Mesenchymal stem cell (in vitro differentiated cells and primary cell): ENCODE data around the gene TMEM14C.
"Not testable (repeated sequence)": the region's sequence is repeated elsewhere in the genome, so short reads cannot be mapped to it uniquely, and the experiment has no call there.

ENCODE experiments used
- DNase-seq: peaks from one replicate; pipeline ENCODE4 v3.0.0-alpha.2; 2013
- H2AFZ ChIP-seq: one replicate; pipeline ENCODE4 v1.6.1; 2013; ENCODE audit warnings: low read depth, mild to moderate bottlenecking, control low read depth, inconsistent platforms, low read length, moderate library complexity
- H2AK5ac ChIP-seq: 2 replicates; pipeline ENCODE4 v1.6.1; 2013; ENCODE audit warnings: low read length, moderate library complexity, mild to moderate bottlenecking, inconsistent platforms; ENCODE audit not compliant: severe bottlenecking
- H2BK120ac ChIP-seq: one replicate; pipeline ENCODE4 v1.6.1; 2013; ENCODE audit warnings: low read depth, mild to moderate bottlenecking, inconsistent platforms, low read length, moderate library complexity
- H2BK12ac ChIP-seq, 2 experiments: one replicate each; pipeline ENCODE4 v1.6.1; 2013; ENCODE audit warnings: inconsistent platforms in 2 of 2, low read length in 2 of 2, mild to moderate bottlenecking in 2 of 2, moderate library complexity in 2 of 2, control low read depth in 1 of 2
- H2BK15ac ChIP-seq: one replicate; pipeline ENCODE4 v1.6.1; 2013; ENCODE audit warnings: mild to moderate bottlenecking, low read depth, inconsistent platforms; ENCODE audit not compliant: poor library complexity, severe bottlenecking
- H2BK5ac ChIP-seq: 2 replicates; pipeline ENCODE4 v1.6.1; 2013; ENCODE audit warnings: low read depth, mild to moderate bottlenecking, low read length, control low read depth, inconsistent platforms; ENCODE audit not compliant: poor library complexity, severe bottlenecking
- H3K14ac ChIP-seq, 2 experiments: one replicate each; pipeline ENCODE4 v1.6.1; 2013; ENCODE audit warnings: inconsistent platforms in 2 of 2, low read length in 2 of 2, control low read depth in 1 of 2, mild to moderate bottlenecking in 1 of 2, moderate library complexity in 1 of 2
- H3K18ac ChIP-seq, 2 experiments: one replicate each; pipeline ENCODE4 v1.6.1; 2013; ENCODE audit warnings: inconsistent platforms in 2 of 2, low read length in 2 of 2, control low read depth in 1 of 2, low read depth in 1 of 2, mild to moderate bottlenecking in 1 of 2
- H3K23ac ChIP-seq, 2 experiments: one replicate each; pipeline ENCODE4 v1.6.1; 2013; ENCODE audit warnings: inconsistent platforms in 2 of 2, low read length in 2 of 2, mild to moderate bottlenecking in 2 of 2, moderate library complexity in 2 of 2, control low read depth in 1 of 2
- H3K27ac ChIP-seq: 2 replicates; pipeline ENCODE4 v1.5.1; 2013; ENCODE audit warnings: mild to moderate bottlenecking, moderate library complexity, low read length, control low read depth, inconsistent platforms; ENCODE audit not compliant: poor library complexity, severe bottlenecking
- H3K27me3 ChIP-seq, 2 experiments: 2 replicates each; pipeline versions ENCODE4 v1.6.1 to v1.7.0; 2013; ENCODE audit warnings: low read length in 2 of 2, mild to moderate bottlenecking in 2 of 2, moderate library complexity in 2 of 2, control low read depth in 1 of 2, inconsistent platforms in 1 of 2; ENCODE audit not compliant: control insufficient read depth in 1 of 2, insufficient read depth in 1 of 2
- H3K36me3 ChIP-seq, 2 experiments: 2 replicates each; pipeline versions ENCODE4 v1.6.1 to v1.7.0; 2013; ENCODE audit warnings: low read length in 2 of 2, control low read depth in 1 of 2, inconsistent platforms in 1 of 2, low read depth in 1 of 2, mild to moderate bottlenecking in 1 of 2; ENCODE audit not compliant: insufficient read depth in 2 of 2, control insufficient read depth in 1 of 2
- H3K4ac ChIP-seq, 2 experiments: one replicate each; pipeline ENCODE4 v1.6.1; 2013; ENCODE audit warnings: inconsistent platforms in 2 of 2, low read length in 2 of 2, mild to moderate bottlenecking in 2 of 2, moderate library complexity in 2 of 2, control low read depth in 1 of 2, low read depth in 1 of 2
- H3K4me1 ChIP-seq: 2 replicates; pipeline ENCODE4 v1.6.1; 2013; ENCODE audit warnings: low read depth, low read length, control low read depth; ENCODE audit not compliant: control insufficient read depth, insufficient read depth
- H3K4me2 ChIP-seq: 2 replicates; pipeline ENCODE4 v1.6.1; 2013; ENCODE audit warnings: low read length, mild to moderate bottlenecking, inconsistent platforms; ENCODE audit not compliant: poor library complexity, severe bottlenecking
- H3K4me3 ChIP-seq, 2 experiments: 2 replicates each; pipeline versions ENCODE4 v1.5.1 to v1.7.0; 2013; ENCODE audit warnings: low read length in 2 of 2, mild to moderate bottlenecking in 2 of 2, control low read depth in 1 of 2, low read depth in 1 of 2; ENCODE audit not compliant: insufficient read depth in 1 of 2
- H3K79me1 ChIP-seq: replicated peaks from 2 replicates; pipeline ENCODE4 v1.6.1; 2013; ENCODE audit warnings: mild to moderate bottlenecking, control low read depth, low read length, inconsistent platforms; ENCODE audit not compliant: poor library complexity, severe bottlenecking
- H3K9ac ChIP-seq: 2 replicates; pipeline ENCODE4 v1.7.0; 2013; ENCODE audit warnings: mild to moderate bottlenecking, low read length, moderate library complexity
- H3K9me3 ChIP-seq: 2 replicates; pipeline ENCODE4 v1.7.0; 2013; ENCODE audit warnings: mild to moderate bottlenecking, low read length; ENCODE audit not compliant: control insufficient read depth
- H4K8ac ChIP-seq: one replicate; pipeline ENCODE4 v1.6.1; 2013; ENCODE audit warnings: inconsistent platforms, mild to moderate bottlenecking, low read length, moderate library complexity
- H4K91ac ChIP-seq: one replicate; pipeline ENCODE4 v1.6.1; 2013; ENCODE audit warnings: mild to moderate bottlenecking, low read length, inconsistent platforms
- WGBS: methylation state at CpG from one replicate; pipeline ENCODE4 v1.1.7; 2013; ENCODE audit warnings: mixed read lengths; 5-methylcytosine and 5-hydroxymethylcytosine counted together

The TMEM14C gene

GRCh38 chr6:10749734-10750133 is 26.9 kb downstream of the TMEM14C start:
- Histone ChIP-seq H3K4me3 (no peak overlapping the region), H2BK15ac (no peak overlapping the region), H3K9ac (no peak overlapping the region), H3K27me3 (no peaks in the 10 kb centered on the region), H3K27ac (no peak overlapping the region), H3K23ac (no peak overlapping the region), H2AK5ac (no peak overlapping the region), H3K4ac (no peak overlapping the region), H2AFZ (no peak overlapping the region), H4K8ac (no peak overlapping the region), H3K14ac (no peak overlapping the region), H3K79me1 (peaks cover 29% of the 10 kb centered on the region), H2BK5ac (no peak overlapping the region), H3K36me3 (peaks cover 31 to 51% of the 10 kb centered on the region in 2 experiments), H2BK120ac (no peak overlapping the region), H2BK12ac (no peak overlapping the region), H3K4me1 (peaks cover 8% of the 10 kb centered on the region), H4K91ac (no peak overlapping the region), H3K9me3 (no peaks in the 10 kb centered on the region), H3K18ac (no peak overlapping the region), H3K4me2 (no peak overlapping the region)
- DNase-seq = no peak
- 54% methylated on average over 2 of the region's 2 CpGs for WGBS

- H3K18ac ChIP-seq, H3K9ac ChIP-seq, H3K27ac ChIP-seq, H4K91ac ChIP-seq, H2BK120ac ChIP-seq, H2AK5ac ChIP-seq, H2BK15ac ChIP-seq, H3K4me1 ChIP-seq, H3K23ac ChIP-seq, H3K4me2 ChIP-seq, H3K4me3 ChIP-seq, H2BK5ac ChIP-seq, H3K4ac ChIP-seq, H4K8ac ChIP-seq, H3K14ac ChIP-seq, H2AFZ ChIP-seq, DNase-seq, H3K27me3 ChIP-seq, H2BK12ac ChIP-seq, H3K9me3 ChIP-seq: not testable (repeated sequence)
- H3K36me3 ChIP-seq = peaks cover 34 to 57% of the 10 kb centered on the region in 2 experiments
- WGBS = 85% methylated on average over 6 of the region's 6 CpGs
- H3K79me1 ChIP-seq = peaks cover 33% of the 10 kb centered on the region
These were observed 27.7 kb downstream of the TMEM14C start for GRCh38 chr6:10750568-10750967.

- H3K18ac ChIP-seq, H3K4ac ChIP-seq, DNase-seq, H2BK15ac ChIP-seq, H2AFZ ChIP-seq, H3K14ac ChIP-seq, H2AK5ac ChIP-seq, H3K23ac ChIP-seq, H4K8ac ChIP-seq, H2BK12ac ChIP-seq, H3K4me3 ChIP-seq, H3K9ac ChIP-seq, H2BK120ac ChIP-seq, H4K91ac ChIP-seq, H3K9me3 ChIP-seq, H2BK5ac ChIP-seq, H3K4me2 ChIP-seq, H3K27me3 ChIP-seq, H3K27ac ChIP-seq, H3K4me1 ChIP-seq: not testable (repeated sequence)
- Histone ChIP-seq H3K36me3 (peaks cover 36 to 68% of the 10 kb centered on the region in 2 experiments), H3K79me1 (peaks cover 39% of the 10 kb centered on the region)
- WGBS = 94% methylated on average over 1 of the region's 5 CpGs
These were observed 28.9 kb downstream of the TMEM14C start for GRCh38 chr6:10751757-10752156.

- WGBS = no CpG with 5 or more reads among the region's 1 CpG
- Histone ChIP-seq H3K14ac (no peak overlapping the region), H2BK12ac (no peak overlapping the region), H3K4me1 (peaks cover 8% of the 10 kb centered on the region), H3K4ac (no peak overlapping the region), H2AFZ (no peak overlapping the region), H3K9me3 (no peaks in the 10 kb centered on the region), H3K9ac (no peak overlapping the region), H3K27me3 (no peaks in the 10 kb centered on the region), H4K91ac (no peak overlapping the region), H3K27ac (no peak overlapping the region), H2AK5ac (no peak overlapping the region), H3K23ac (no peak overlapping the region), H2BK15ac (no peak overlapping the region), H3K36me3 (peaks cover 40 to 66% of the 10 kb centered on the region in 2 experiments), H4K8ac (no peak overlapping the region), H3K18ac (no peak overlapping the region), H3K4me3 (no peak overlapping the region), H3K79me1 (peaks cover 35% of the 10 kb centered on the region), H2BK120ac (no peak overlapping the region), H2BK5ac (no peak overlapping the region), H3K4me2 (no peak overlapping the region)
- no peak for DNase-seq
These were observed 33.2 kb downstream of the TMEM14C start for GRCh38 chr6:10756085-10756484.
